ENCODE results near the gene DDX20. TPM values are rescaled to one million over a fixed set of nuclear protein-coding genes. Genes with fewer than 3 reads are reported as not detected.

Gene DDX20
- total RNA-seq, 1 experiment from 2014 or later = 22.2 TPM

DNA sequence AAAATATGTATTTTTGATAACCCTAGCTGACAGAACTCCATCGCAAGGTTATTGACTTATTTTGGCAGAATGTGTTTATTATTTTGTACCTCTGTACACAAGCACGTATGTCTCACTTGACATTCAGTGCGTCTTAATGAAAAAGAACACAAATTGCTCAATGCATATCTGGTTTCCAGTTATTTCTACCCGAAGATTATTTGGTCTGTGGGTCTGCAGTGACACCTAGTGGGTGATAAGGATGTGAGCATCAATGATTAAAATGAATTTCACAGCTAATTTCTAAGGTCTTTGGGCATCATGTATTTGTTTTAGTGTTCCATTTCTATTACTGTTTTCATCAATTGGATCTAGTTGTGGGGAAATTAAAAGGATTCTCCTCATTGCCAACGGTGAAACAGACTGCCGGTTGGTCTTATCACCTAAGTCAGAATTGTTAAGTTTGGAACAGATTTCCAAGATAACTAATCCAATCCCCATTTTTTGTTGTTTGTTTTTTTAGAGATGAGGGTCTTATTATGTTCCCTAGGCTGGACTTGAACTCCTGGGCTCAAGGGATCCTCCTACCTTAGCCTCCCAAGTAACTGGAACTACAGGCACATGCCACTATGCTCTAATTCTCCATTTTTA lies 13.9 kb downstream of the DDX20 start:
- DNase-seq (peak; percentile 74), ATAC-seq (peak; percentile 65)
- ChIA-PET CTCF (interaction anchor here (0.6 to 2.2 kb wide), 5 partner anchors 22 to 93 kb away, joined by 3 to 12 read pairs (median 4); partner anchors contain the start of gene INKA2), POLR2A (ENCODE audit: unreplicated experiment) (no interaction called here)
- Histone ChIP-seq H3K27ac (ENCODE audit: low read length) (no peak overlapping the region), H3K79me2 (ENCODE audit: low read length) (no peaks in the 10 kb centered on the region), H3K4me2 (ENCODE audit: low read length) (no peak overlapping the region), H2AFZ (ENCODE audit: low read length) (no peak overlapping the region), H3K9me3 (ENCODE audit: low read length) (no peaks in the 10 kb centered on the region), H3K9me2 (replicated peaks; ENCODE audit: low read length) (no peaks in the 10 kb centered on the region), H3F3A (ENCODE audit: low read length, unreplicated experiment) (no peaks in the 10 kb centered on the region), H3K36me3 (ENCODE audit: low read depth, low read length) (peaks cover 16% of the 10 kb centered on the region; the same call in 1 of the 2 replicates), H3K9ac (ENCODE audit: low read length) (no peak overlapping the region), H3K4me1 (ENCODE audit: insufficient read depth, low read length) (no peaks in the 10 kb centered on the region), H4K20me1 (ENCODE audit: low read length) (0 out of 2 replicates have a peak, but pooled peaks cover 8% of the 10 kb centered on the region), H3K27me3 (ENCODE audit: low read length) (no peaks in the 10 kb centered on the region), H3K4me3 (ENCODE audit: low read length) (no peak overlapping the region)
- intact Hi-C loops (cut with micrococcal nuclease) = loop anchor here (1.0 to 5.0 kb wide), 5 partner anchors 54 to 542 kb away; partner anchors contain the start of gene CHI3L2
- TF ChIP-seq, protein P1, sequence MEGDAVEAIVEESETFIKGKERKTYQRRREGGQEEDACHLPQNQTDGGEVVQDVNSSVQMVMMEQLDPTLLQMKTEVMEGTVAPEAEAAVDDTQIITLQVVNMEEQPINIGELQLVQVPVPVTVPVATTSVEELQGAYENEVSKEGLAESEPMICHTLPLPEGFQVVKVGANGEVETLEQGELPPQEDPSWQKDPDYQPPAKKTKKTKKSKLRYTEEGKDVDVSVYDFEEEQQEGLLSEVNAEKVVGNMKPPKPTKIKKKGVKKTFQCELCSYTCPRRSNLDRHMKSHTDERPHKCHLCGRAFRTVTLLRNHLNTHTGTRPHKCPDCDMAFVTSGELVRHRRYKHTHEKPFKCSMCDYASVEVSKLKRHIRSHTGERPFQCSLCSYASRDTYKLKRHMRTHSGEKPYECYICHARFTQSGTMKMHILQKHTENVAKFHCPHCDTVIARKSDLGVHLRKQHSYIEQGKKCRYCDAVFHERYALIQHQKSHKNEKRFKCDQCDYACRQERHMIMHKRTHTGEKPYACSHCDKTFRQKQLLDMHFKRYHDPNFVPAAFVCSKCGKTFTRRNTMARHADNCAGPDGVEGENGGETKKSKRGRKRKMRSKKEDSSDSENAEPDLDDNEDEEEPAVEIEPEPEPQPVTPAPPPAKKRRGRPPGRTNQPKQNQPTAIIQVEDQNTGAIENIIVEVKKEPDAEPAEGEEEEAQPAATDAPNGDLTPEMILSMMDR (conservative IDR thresholded peaks at IDR 0.05; ENCODE audit: low read depth, low read length) = peak; percentile 89
- TF ChIP-seq EZH2 (IDR thresholded peaks at IDR 0.05; ENCODE audit: low read length, unreplicated experiment) (no peak), EZH2phosphoT487 (IDR thresholded peaks at IDR 0.05; ENCODE audit: borderline replicate concordance, low read length) (no peak)
- no TSS peak for BruUV-seq (replicated peaks)

DNA sequence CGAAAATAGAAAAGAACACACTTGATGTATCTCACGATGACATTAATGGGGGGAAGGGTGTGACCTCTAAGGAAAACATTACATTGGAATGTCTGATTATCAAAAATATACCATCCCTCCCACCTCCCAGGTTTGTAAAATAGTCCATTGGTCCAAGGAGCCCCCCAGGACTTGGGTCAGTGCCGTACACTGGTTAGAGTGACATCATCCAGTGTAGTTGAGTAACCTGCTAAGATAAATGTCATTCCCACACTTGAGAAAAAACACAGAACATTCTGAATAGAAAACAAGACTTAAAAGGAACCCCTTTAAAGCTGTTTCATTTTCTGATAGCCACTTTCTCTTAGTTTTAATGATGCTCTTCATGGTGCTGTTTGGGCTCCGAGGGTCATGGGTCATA lies 15.2 kb downstream of the DDX20 start:
- no peaks in the 10 kb centered on the region for H3K9me3 ChIP-seq (ENCODE audit: low read length)
- no peak overlapping the region for H3K9ac ChIP-seq (ENCODE audit: low read length)
- no peak overlapping the region for H3K4me2 ChIP-seq (ENCODE audit: low read length)
- H3K79me2 ChIP-seq (ENCODE audit: low read length) = no peaks in the 10 kb centered on the region
- H3K9me2 ChIP-seq (replicated peaks; ENCODE audit: low read length) = no peaks in the 10 kb centered on the region
- no peaks in the 10 kb centered on the region for H3K4me1 ChIP-seq (ENCODE audit: insufficient read depth, low read length)
- BruUV-seq (replicated peaks) = no TSS peak
- H3K27me3 ChIP-seq (ENCODE audit: low read length) = no peaks in the 10 kb centered on the region
- 0 out of 2 replicates have a peak, but pooled peaks cover 8% of the 10 kb centered on the region for H4K20me1 ChIP-seq (ENCODE audit: low read length)
- TF ChIP-seq, protein P1 (conservative IDR thresholded peaks at IDR 0.05; ENCODE audit: low read depth, low read length) = no peak
- TF ChIP-seq EZH2phosphoT487 (IDR thresholded peaks at IDR 0.05; ENCODE audit: borderline replicate concordance, low read length) (no peak), EZH2 (IDR thresholded peaks at IDR 0.05; ENCODE audit: low read length, unreplicated experiment) (no peak)
- no peak overlapping the region for H3K4me3 ChIP-seq (ENCODE audit: low read length)
- intact Hi-C loops (cut with micrococcal nuclease) = no loop called here
- peaks cover 14% of the 10 kb centered on the region; the same call in 1 of the 2 replicates for H3K36me3 ChIP-seq (ENCODE audit: low read depth, low read length)
- ATAC-seq = no peak
- no peak for DNase-seq
- no peak overlapping the region for H3K27ac ChIP-seq (ENCODE audit: low read length)
- ChIA-PET POLR2A (ENCODE audit: unreplicated experiment) (no interaction called here), CTCF (no interaction called here)
- H3F3A ChIP-seq (ENCODE audit: low read length, unreplicated experiment) = no peaks in the 10 kb centered on the region
- H2AFZ ChIP-seq (ENCODE audit: low read length) = no peak overlapping the region

GRCh38 chr1:111775966-111776365 lies 20.3 kb downstream of the DDX20 start:
- Histone ChIP-seq H3K36me3 (ENCODE audit: low read depth, low read length) (no peaks in the 10 kb centered on the region), H3K4me3 (ENCODE audit: low read length) (no peak overlapping the region), H3K27me3 (ENCODE audit: low read length) (0 out of 2 replicates have a peak, but pooled peaks cover 4% of the 10 kb centered on the region), H3K79me2 (ENCODE audit: low read length) (no peaks in the 10 kb centered on the region), H3F3A (ENCODE audit: low read length, unreplicated experiment) (no peaks in the 10 kb centered on the region), H3K9me3 (ENCODE audit: low read length) (no peaks in the 10 kb centered on the region), H2AFZ (ENCODE audit: low read length) (no peak overlapping the region), H3K27ac (ENCODE audit: low read length) (no peak overlapping the region), H3K4me2 (ENCODE audit: low read length) (no peak overlapping the region), H3K9ac (ENCODE audit: low read length) (no peak overlapping the region), H3K4me1 (ENCODE audit: insufficient read depth, low read length) (no peaks in the 10 kb centered on the region), H3K9me2 (replicated peaks; ENCODE audit: low read length) (no peaks in the 10 kb centered on the region), H4K20me1 (ENCODE audit: low read length) (no peaks in the 10 kb centered on the region)
- ATAC-seq (no peak), DNase-seq (no peak)
- intact Hi-C loops (cut with micrococcal nuclease) = no loop called here
- no peak for TF ChIP-seq EZH2 (IDR thresholded peaks at IDR 0.05; ENCODE audit: low read length, unreplicated experiment)
- TF ChIP-seq, protein P1 (conservative IDR thresholded peaks at IDR 0.05; ENCODE audit: low read depth, low read length) = no peak
- no TSS peak for BruUV-seq (replicated peaks)
- ChIA-PET POLR2A (ENCODE audit: unreplicated experiment) (no interaction called here), CTCF (no interaction called here)

All from PC-3 (cell line).